Type B pancreatic cell (in vitro differentiated cells): ENCODE measurements around the gene SCP2. TPM values are rescaled to one million over a fixed set of nuclear protein-coding genes. Genes with fewer than 3 reads are reported as not detected.

ENCODE experiments used
- DNase-seq: peaks from one replicate; pipeline ENCODE4 v3.0.0; 2021; ENCODE audit warnings: mixed read lengths; ENCODE audit not compliant: unreplicated experiment; ENCODE audit errors: extremely low spot score
- H3K27ac Mint-ChIP-seq: 2 replicates; pipeline ENCODE4 v1.8.0; 2021; ENCODE audit warnings: mild to moderate bottlenecking, mixed read lengths
- H3K27me3 Mint-ChIP-seq: 2 replicates; pipeline ENCODE4 v1.8.0; 2021; ENCODE audit warnings: mixed read lengths
- H3K36me3 Mint-ChIP-seq: 2 replicates; pipeline ENCODE4 v1.8.0; 2021; ENCODE audit warnings: mixed read lengths
- H3K4me1 Mint-ChIP-seq: one replicate; pipeline ENCODE4 v1.8.0; 2021; ENCODE audit warnings: mixed read lengths; ENCODE audit not compliant: unreplicated experiment
- H3K4me3 Mint-ChIP-seq: 2 replicates; pipeline ENCODE4 v1.8.0; 2021; ENCODE audit warnings: mild to moderate bottlenecking, mixed read lengths
- H3K9me3 Mint-ChIP-seq: 2 replicates; pipeline ENCODE4 v1.8.0; 2021; ENCODE audit warnings: mixed read lengths
- CTCF ChIP-seq: fragments of 200-600 bp; sonication (generic); conservative IDR thresholded peaks from 2 replicates; pipeline ENCODE4 v1.5.0; 2021; ENCODE audit warnings: antibody characterized with exemption, mild to moderate bottlenecking
- total RNA-seq: library from RNA; stranded (reverse); gene quantifications from 2 replicates; pipeline ENCODE4 v1.2.1, GENCODE V29; 2021; ENCODE audit warnings: low replicate concordance

SCP2 gene
- total RNA-seq, 1 donor from 2014 or later = 108 TPM

GRCh38 chr1:53026254-53026653, 99.2 kb downstream of the SCP2 start:
- no peak for TF ChIP-seq CTCF
- Mint-ChIP-seq H3K4me1 (peaks cover 5% of the 10 kb centered on the region), H3K4me3 (no peak overlapping the region), H3K27ac (no peak overlapping the region), H3K27me3 (no peaks in the 10 kb centered on the region), H3K9me3 (no peaks in the 10 kb centered on the region), H3K36me3 (peaks cover 2% of the 10 kb centered on the region)
- DNase-seq = no peak

GRCh38 chr1:53031732-53032131, 104.7 kb downstream of the SCP2 start:
- Mint-ChIP-seq H3K36me3 (peaks cover 15% of the 10 kb centered on the region), H3K4me3 (no peak overlapping the region), H3K27me3 (no peaks in the 10 kb centered on the region), H3K27ac (no peak overlapping the region), H3K4me1 (no peaks in the 10 kb centered on the region), H3K9me3 (no peaks in the 10 kb centered on the region)
- TF ChIP-seq CTCF = no peak
- DNase-seq = no peak

GRCh38 chr1:53037159-53037558, 110.1 kb downstream of the SCP2 start:
- Mint-ChIP-seq H3K36me3 (peaks cover 29% of the 10 kb centered on the region), H3K27ac (no peak overlapping the region), H3K27me3 (no peaks in the 10 kb centered on the region)

GRCh38 chr1:53038566-53038965, 111.5 kb downstream of the SCP2 start:
- H3K4me1 Mint-ChIP-seq = peaks cover 7% of the 10 kb centered on the region
- H3K27me3 Mint-ChIP-seq = no peaks in the 10 kb centered on the region
- DNase-seq = no peak
- no peaks in the 10 kb centered on the region for H3K9me3 Mint-ChIP-seq
- TF ChIP-seq CTCF = no peak
- peaks cover 25% of the 10 kb centered on the region for H3K36me3 Mint-ChIP-seq
- H3K4me3 Mint-ChIP-seq = no peak overlapping the region
- no peak overlapping the region for H3K27ac Mint-ChIP-seq

More at GRCh38 chr1:53037159-53037558, 110.1 kb downstream of the SCP2 start:
- TF ChIP-seq CTCF = no peak
- Mint-ChIP-seq H3K4me1 (no peaks in the 10 kb centered on the region), H3K4me3 (no peak overlapping the region), H3K9me3 (no peaks in the 10 kb centered on the region)
- DNase-seq = no peak

GRCh38 chr1:53043271-53043670, 116.2 kb downstream of the SCP2 start:
- no peak for TF ChIP-seq CTCF
- peaks cover 26% of the 10 kb centered on the region for H3K36me3 Mint-ChIP-seq
- H3K27me3 Mint-ChIP-seq = no peaks in the 10 kb centered on the region
- no peaks in the 10 kb centered on the region for H3K9me3 Mint-ChIP-seq
- no peak overlapping the region for H3K4me3 Mint-ChIP-seq
- no peak overlapping the region for H3K27ac Mint-ChIP-seq
- no peak for DNase-seq
- H3K4me1 Mint-ChIP-seq = peaks cover 26% of the 10 kb centered on the region

GRCh38 chr1:53044926-53045325, 117.8 kb downstream of the SCP2 start:
- peaks cover 41% of the 10 kb centered on the region for H3K4me1 Mint-ChIP-seq
- no peak for TF ChIP-seq CTCF
- no peak for DNase-seq
- H3K9me3 Mint-ChIP-seq = no peaks in the 10 kb centered on the region
- peaks cover 15% of the 10 kb centered on the region for H3K36me3 Mint-ChIP-seq
- no peaks in the 10 kb centered on the region for H3K27me3 Mint-ChIP-seq
- no peak overlapping the region for H3K27ac Mint-ChIP-seq
- no peak overlapping the region for H3K4me3 Mint-ChIP-seq
